OCI-LY1 (cell line): ENCODE results near the gene P4HB.
A peak's percentile ranks its signal among the peaks of the same experiment; 100 is the strongest.

Experiments used
- H2AFZ ChIP-seq: fragments of 200-600 bp; sonication (generic), shearing (Covaris generic); 2 replicates; pipeline ENCODE4 v1.6.0; 2014; ENCODE audit warnings: antibody characterized with exemption, mild to moderate bottlenecking, low read length
- H3F3A ChIP-seq: fragments of 200-600 bp; sonication (generic), shearing (Covaris generic); 2 replicates; pipeline ENCODE4 v1.6.0; 2014; ENCODE audit warnings: mild to moderate bottlenecking, antibody characterized with exemption, low read length, moderate library complexity; ENCODE audit not compliant: insufficient read depth
- H3K27ac ChIP-seq: fragments of 200-600 bp; sonication (generic); 2 replicates; pipeline ENCODE4 v1.5.1; 2014; ENCODE audit warnings: low read length, mixed run types, mild to moderate bottlenecking, low read depth; ENCODE audit not compliant: poor library complexity, severe bottlenecking
- H3K27me3 ChIP-seq: fragments of 200-600 bp; sonication (generic); 2 replicates; pipeline ENCODE4 v1.6.0; 2014; ENCODE audit warnings: antibody characterized with exemption, mild to moderate bottlenecking, low read length, moderate library complexity; ENCODE audit not compliant: insufficient read depth
- H3K36me3 ChIP-seq: fragments of 200-600 bp; sonication (generic); 2 replicates; pipeline ENCODE4 v1.6.1; 2014; ENCODE audit warnings: mild to moderate bottlenecking, antibody characterized with exemption, low read length, moderate library complexity, mixed read lengths; ENCODE audit not compliant: insufficient read depth
- H3K4me1 ChIP-seq: fragments of 200-600 bp; sonication (generic); 2 replicates; pipeline ENCODE4 v1.5.1; 2014; ENCODE audit warnings: mild to moderate bottlenecking, low read length, moderate library complexity; ENCODE audit not compliant: insufficient read depth, severe bottlenecking
- H3K4me2 ChIP-seq: fragments of 200-600 bp; sonication (generic), shearing (Covaris generic); 2 replicates; pipeline ENCODE4 v1.6.1; 2014; ENCODE audit warnings: low read length
- H3K4me3 ChIP-seq: fragments of 200-600 bp; sonication (generic); 2 replicates; pipeline ENCODE4 v1.5.1; 2014; ENCODE audit warnings: low read length, low read depth, mild to moderate bottlenecking, mixed read lengths; ENCODE audit not compliant: poor library complexity, severe bottlenecking
- H3K79me2 ChIP-seq: fragments of 200-600 bp; shearing (Covaris generic); 2 replicates; pipeline ENCODE4 v1.6.1; 2016; ENCODE audit warnings: mixed run types, low read length, mixed read lengths; ENCODE audit not compliant: insufficient read depth
- H3K9ac ChIP-seq: fragments of 200-600 bp; sonication (generic), shearing (Covaris generic); 2 replicates; pipeline ENCODE4 v1.6.1; 2014; ENCODE audit warnings: mild to moderate bottlenecking, low read length, mixed read lengths
- H3K9me2 ChIP-seq: fragments of 200-600 bp; sonication (generic), shearing (Covaris generic); 2 replicates; pipeline ENCODE4 v1.6.1; 2014; ENCODE audit warnings: low read depth, mild to moderate bottlenecking, low read length, mixed read lengths
- H3K9me3 ChIP-seq: fragments of 200-600 bp; shearing (Covaris generic); 2 replicates; pipeline ENCODE4 v1.6.1; 2014; ENCODE audit warnings: low read length, mixed read lengths
- H4K20me1 ChIP-seq: fragments of 200-600 bp; sonication (generic), shearing (Covaris generic); 2 replicates; pipeline ENCODE4 v1.6.0; 2016; ENCODE audit warnings: mild to moderate bottlenecking, low read length; ENCODE audit not compliant: insufficient read depth
- EZH2 ChIP-seq: fragments of 200-600 bp; sonication (generic), shearing (Covaris generic); IDR thresholded peaks from 2 replicates; pipeline ENCODE4 v1.8.0; 2017; ENCODE audit warnings: borderline replicate concordance, mixed run types, mild to moderate bottlenecking, antibody characterized with exemption, low read length, moderate library complexity, mixed read lengths
- TF ChIP-seq, protein P1 (sequence below): fragments of 200-600 bp; sonication (generic), shearing (Covaris generic); IDR thresholded peaks from 2 replicates; pipeline ENCODE4 v1.5.1; 2017; ENCODE audit warnings: mild to moderate bottlenecking, antibody characterized with exemption, low read length, moderate library complexity, mixed read lengths

P4HB gene

DNA sequence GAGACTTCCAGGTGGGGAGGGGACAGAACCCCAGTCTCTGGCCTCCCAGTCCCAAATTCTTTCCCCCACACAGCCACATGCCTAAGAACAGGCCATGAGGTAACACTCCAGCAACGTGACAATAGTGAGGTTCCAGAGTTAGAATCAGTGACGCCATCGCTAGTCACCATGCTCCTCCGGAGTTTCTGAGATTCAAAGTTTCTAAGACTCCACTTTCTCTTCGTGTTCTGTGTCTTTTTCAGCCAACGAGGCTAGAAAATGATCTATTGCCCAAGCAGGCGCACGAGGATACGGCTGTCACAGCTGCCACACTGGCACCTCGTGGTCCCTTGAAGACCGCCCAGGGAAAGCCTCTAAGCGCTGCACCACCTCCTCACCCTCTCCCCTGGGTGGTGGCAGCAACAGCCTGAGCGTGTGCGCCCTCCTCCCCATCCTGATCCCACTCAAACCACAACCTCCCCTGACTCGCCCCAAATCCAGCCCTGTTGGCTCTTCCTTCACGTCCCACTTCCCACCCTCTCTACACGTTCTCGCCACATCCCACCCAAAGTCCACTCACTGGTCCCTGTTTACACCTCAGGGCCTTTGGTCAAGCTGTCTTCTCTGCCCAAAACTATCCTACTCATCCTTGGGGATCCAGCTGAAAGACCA lies 28.3 kb downstream of the P4HB start:
- H4K20me1 ChIP-seq = no peaks in the 10 kb centered on the region
- H3K9me3 ChIP-seq = no peaks in the 10 kb centered on the region
- H2AFZ ChIP-seq = no peak overlapping the region
- H3K4me2 ChIP-seq = peak overlapping the region; percentile 98
- no peaks in the 10 kb centered on the region for H3K27me3 ChIP-seq
- peak overlapping the region; percentile 75 for H3K4me3 ChIP-seq
- H3K9me2 ChIP-seq = no peaks in the 10 kb centered on the region
- TF ChIP-seq EZH2 = no peak
- TF ChIP-seq, protein P1, sequence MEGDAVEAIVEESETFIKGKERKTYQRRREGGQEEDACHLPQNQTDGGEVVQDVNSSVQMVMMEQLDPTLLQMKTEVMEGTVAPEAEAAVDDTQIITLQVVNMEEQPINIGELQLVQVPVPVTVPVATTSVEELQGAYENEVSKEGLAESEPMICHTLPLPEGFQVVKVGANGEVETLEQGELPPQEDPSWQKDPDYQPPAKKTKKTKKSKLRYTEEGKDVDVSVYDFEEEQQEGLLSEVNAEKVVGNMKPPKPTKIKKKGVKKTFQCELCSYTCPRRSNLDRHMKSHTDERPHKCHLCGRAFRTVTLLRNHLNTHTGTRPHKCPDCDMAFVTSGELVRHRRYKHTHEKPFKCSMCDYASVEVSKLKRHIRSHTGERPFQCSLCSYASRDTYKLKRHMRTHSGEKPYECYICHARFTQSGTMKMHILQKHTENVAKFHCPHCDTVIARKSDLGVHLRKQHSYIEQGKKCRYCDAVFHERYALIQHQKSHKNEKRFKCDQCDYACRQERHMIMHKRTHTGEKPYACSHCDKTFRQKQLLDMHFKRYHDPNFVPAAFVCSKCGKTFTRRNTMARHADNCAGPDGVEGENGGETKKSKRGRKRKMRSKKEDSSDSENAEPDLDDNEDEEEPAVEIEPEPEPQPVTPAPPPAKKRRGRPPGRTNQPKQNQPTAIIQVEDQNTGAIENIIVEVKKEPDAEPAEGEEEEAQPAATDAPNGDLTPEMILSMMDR = no peak; the same call in 1 of the 2 replicates
- peaks cover 29% of the 10 kb centered on the region for H3K4me1 ChIP-seq
- peak overlapping the region; percentile 90 for H3K9ac ChIP-seq
- peak overlapping the region; percentile 29 for H3K27ac ChIP-seq
- H3K79me2 ChIP-seq = no peaks in the 10 kb centered on the region
- H3K36me3 ChIP-seq = no peaks in the 10 kb centered on the region
- no peaks in the 10 kb centered on the region for H3F3A ChIP-seq

DNA sequence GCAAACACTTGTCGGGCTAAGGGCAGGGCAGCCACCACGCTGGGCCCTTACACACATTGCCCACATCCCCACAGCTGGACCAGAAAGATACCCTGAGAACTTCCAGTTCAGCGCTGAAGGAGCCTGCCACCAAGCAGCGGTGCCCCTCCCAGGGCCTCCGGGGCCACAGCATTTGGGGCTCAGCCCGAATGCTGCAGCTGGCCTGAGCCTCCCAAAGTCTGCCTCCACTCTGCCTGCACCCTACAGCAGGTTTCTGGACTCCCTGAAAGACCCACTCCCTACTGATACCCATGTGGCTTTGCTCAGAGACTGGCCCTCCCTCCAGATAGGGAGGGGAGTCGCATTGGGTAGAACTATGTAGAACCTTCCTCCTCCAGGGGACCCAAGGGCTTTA lies 28.8 kb downstream of the P4HB start:
- Histone ChIP-seq H4K20me1 (no peaks in the 10 kb centered on the region), H3K9ac (peak overlapping the region; percentile 90; the same call in 1 of the 2 replicates), H3K4me1 (peaks cover 29% of the 10 kb centered on the region), H3K27me3 (no peaks in the 10 kb centered on the region), H3K79me2 (no peaks in the 10 kb centered on the region), H3K36me3 (no peaks in the 10 kb centered on the region), H3K9me3 (no peaks in the 10 kb centered on the region), H3K4me3 (peak overlapping the region; percentile 75), H3K27ac (no peak overlapping the region), H3K4me2 (peak overlapping the region; percentile 98), H3K9me2 (no peaks in the 10 kb centered on the region), H2AFZ (no peak overlapping the region), H3F3A (no peaks in the 10 kb centered on the region)
- no peak for TF ChIP-seq EZH2
- TF ChIP-seq, protein P1 = no peak

DNA sequence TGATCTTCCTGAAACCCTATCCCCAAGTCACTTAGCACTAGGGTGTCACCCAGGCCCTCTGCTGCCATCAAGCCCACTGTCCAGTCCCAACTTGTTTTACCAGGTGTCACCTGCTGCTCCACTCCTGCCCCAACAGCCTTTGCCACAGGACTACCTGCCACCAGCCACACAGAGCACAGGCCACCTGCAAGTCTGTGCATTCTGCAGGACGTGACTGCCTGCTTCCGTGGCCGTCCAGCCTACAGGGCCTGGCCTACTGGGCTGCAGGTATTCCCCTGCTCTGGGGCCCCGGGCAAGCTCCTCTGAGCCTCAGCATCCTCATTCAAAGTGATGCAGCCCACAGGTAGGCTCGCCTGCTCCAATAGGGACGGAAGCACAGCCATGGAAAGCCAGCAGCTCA lies 30.5 kb downstream of the P4HB start:
- no peaks in the 10 kb centered on the region for H3K9me3 ChIP-seq
- no peaks in the 10 kb centered on the region for H3K27me3 ChIP-seq
- no peaks in the 10 kb centered on the region for H3K79me2 ChIP-seq
- TF ChIP-seq, protein P1 = no peak
- no peak for TF ChIP-seq EZH2
- H3K4me3 ChIP-seq = no peak overlapping the region
- H3K4me1 ChIP-seq = peaks cover 29% of the 10 kb centered on the region
- H3F3A ChIP-seq = no peaks in the 10 kb centered on the region
- H3K9me2 ChIP-seq = no peaks in the 10 kb centered on the region
- H2AFZ ChIP-seq = no peak overlapping the region
- no peak overlapping the region for H3K27ac ChIP-seq
- H3K9ac ChIP-seq = no peak overlapping the region
- no peaks in the 10 kb centered on the region for H4K20me1 ChIP-seq
- H3K36me3 ChIP-seq = no peaks in the 10 kb centered on the region
- no peak overlapping the region for H3K4me2 ChIP-seq
